Stimulated activated CD4-positive, alpha-beta T cell treated with anti-CD3 and anti-CD28 coated beads, Interleukin-15, amount 100 ng/mL, for 48 hours (primary cell): ENCODE data around the gene PHAX.
"Not testable (repeated sequence)": the region's sequence is repeated elsewhere in the genome, so short reads cannot be mapped to it uniquely, and the experiment has no call there.

ENCODE experiments used
- DNase-seq, 2 donors: peaks; one replicate each; pipeline ENCODE4 v3.0.0-alpha.2; 2020; ENCODE audit warnings: low read depth in 2 of 2

PHAX gene, protein sequence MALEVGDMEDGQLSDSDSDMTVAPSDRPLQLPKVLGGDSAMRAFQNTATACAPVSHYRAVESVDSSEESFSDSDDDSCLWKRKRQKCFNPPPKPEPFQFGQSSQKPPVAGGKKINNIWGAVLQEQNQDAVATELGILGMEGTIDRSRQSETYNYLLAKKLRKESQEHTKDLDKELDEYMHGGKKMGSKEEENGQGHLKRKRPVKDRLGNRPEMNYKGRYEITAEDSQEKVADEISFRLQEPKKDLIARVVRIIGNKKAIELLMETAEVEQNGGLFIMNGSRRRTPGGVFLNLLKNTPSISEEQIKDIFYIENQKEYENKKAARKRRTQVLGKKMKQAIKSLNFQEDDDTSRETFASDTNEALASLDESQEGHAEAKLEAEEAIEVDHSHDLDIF

GRCh38 chr5:126600631-126601511 is at the start of gene PHAX:
PHAX (plus strand) TSS chr5:126600947; CDS start chr5:126600963, 16 bp downstream.
- DNase-seq: peak; percentile 50 to 70

DNA sequence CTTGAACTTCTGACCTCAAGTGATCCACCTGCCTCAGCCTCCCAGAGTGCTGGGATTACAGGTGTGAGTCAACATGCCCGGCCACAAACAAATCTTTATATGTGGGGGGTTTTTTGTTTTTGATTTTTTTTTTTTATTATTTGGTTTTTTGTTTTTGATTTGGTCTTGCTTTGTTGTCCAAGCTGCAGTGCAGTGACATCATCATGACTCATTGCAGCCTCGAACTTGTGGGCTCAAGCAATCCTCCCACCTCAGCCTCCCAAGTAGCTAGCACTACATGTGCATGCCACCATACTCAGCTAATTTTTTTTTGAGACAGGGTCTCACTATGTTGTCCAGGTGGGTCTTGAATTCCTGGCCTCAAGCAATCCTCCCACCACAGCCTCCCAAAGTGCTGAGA is 48.1 kb upstream of the PHAX start:
- DNase-seq: peak in 1 of 2 donors; percentile 4

DNA sequence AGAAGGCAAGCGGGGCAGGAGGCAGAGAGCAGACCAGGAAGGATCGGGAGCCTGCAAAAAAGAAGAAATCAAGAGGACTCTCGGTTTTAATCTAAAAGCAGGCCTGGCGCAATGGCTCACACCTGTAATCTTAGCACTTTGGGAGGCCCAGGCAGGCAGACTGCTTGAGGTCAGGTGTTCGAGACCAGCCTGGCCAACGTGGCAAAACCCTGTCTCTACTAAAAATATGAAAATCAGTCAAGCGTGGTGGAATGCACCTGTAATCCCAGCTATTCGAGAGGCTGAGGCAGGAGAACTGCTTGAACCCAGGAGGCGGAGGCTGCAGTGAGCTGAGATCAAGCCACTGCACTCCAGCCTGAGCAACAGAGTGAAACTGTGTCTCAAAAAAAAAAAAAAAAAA is 45.6 kb upstream of the PHAX start:
- not testable (repeated sequence) for DNase-seq

DNA sequence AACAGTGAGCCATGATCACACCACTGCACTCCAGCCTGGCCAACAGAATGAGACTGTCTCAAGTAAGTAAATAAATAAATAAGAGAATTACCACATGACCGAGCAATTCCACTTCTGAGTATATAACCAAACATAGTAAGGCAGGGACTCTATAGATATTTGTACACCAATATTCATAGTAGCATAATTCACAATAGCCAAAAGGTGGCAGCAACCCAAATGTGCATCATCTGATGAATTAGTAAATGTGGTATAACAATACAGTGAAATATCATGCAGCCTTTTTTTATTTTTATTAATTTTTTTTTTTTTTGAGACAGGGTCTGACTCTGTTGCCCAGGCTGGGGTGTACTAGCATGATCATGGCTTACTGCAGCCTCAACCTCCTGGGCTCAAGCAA is 38.8 kb upstream of the PHAX start:
- no peak for DNase-seq

DNA sequence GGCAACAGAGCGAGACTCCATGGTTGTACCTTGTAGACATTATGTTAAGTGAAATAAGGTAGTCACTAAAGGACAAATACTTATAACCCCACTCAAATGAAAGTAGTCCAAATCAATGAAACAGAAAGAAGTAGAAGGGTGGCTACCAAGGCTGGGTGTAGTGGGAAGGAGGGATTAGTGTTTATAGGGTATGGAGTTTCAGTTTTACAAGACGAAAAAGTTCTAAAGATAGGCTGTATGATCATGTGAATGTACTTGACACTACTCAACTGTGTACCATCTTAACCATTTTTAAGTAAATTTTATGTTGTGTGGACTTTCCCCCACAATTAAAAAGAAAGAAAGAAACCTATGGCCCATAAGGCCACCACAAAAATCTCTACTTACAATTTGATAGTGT is 37.9 kb upstream of the PHAX start:
- DNase-seq: no peak

DNA sequence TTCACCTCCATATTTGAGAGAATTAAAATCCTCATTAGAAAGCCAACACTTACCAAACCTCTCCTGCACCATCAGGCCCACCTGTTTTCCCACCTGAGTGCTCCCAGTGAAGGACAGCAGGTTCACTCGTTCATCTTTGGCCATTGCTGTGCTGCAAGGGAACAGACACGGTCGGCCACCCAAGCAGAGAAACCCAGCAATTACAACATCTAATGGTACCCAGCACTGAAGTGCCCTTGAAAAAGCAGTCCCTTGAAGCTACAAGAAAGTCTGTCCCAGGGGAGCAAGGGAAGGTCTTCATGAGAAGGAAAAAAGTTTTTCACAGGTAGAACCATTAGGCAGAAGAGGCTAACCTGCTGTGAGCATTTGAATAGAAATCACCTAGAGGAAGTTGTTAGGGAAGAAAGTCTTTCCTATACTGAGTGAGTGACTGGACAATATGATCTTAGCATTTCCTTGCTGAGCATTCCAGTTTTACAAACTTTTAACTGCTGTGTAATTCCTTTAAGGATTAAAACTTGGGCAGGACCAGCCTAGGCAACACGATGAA is 32.5 kb upstream of the PHAX start:
- DNase-seq: no peak

GRCh38 chr5:126575644-126576043 is 25.1 kb upstream of the PHAX start:
- DNase-seq: no peak

DNA sequence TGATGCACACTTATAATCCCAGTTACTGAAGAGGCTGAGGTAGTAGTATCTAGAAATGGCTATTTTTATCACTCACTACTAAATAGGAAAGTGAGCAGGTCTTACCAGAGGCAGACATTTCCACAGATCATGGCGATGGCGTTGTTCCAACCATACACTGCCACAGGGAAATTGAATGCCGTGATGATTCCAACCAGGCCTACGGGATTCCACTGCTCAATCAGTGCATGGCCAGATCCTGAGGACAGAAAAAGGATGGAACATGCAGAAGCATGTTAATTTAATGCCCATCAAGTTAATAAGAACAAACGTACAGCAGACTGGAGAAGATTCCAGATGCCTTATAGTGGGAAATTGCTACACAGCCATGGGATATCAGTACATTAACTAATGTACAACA is 23.8 kb upstream of the PHAX start:
- DNase-seq: no peak

- DNase-seq: no peak
Measured at GRCh38 chr5:126577415-126577814, 23.3 kb upstream of the PHAX start.

- DNase-seq: no peak
Measured at GRCh38 chr5:126579716-126580115, 21.0 kb upstream of the PHAX start.

GRCh38 chr5:126583761-126584160 is 17.0 kb upstream of the PHAX start:
- DNase-seq: no peak

DNA sequence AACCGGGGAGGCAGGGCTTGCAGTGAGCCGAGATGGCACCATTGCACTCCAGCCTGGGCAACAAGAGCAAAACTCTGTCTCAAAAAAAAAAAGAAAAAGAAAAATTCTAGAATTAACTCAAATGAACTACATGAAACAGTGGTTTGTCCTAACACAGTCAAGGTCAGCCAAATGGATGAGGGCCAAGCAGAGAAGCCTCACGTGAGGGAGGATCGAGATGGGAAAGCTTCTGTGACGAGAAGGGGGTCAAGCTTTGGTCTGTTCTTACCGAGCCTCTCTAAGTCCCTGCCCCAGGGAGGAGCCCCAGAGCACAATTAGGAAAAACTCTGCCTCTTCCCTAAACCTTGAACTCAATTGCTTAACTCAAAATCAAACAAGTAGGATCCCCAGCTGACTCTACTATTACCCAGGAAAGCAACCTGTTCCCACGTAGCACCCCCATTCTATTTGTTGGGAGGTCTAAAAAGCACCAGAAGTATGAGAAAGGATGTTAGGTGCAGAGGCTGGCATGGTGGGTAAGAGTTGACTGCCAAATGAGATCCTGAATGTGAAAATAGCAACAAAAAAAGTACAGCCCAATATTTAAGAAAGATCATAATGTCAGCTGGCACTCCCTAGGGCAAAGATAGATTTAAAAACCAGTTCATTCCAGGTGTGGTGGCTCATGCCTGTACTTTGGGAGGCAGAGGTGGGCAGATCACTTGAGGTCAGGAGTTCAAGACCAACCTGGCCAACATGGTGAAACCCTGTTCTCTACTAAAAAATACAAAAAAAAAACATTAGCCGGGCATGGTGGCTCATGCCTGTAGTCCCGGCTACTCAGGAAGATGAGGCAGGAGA is 13.0 kb upstream of the PHAX start:
- DNase-seq: no peak

- no peak for DNase-seq
Measured at GRCh38 chr5:126589536-126590297, 11.0 kb upstream of the PHAX start.

DNA sequence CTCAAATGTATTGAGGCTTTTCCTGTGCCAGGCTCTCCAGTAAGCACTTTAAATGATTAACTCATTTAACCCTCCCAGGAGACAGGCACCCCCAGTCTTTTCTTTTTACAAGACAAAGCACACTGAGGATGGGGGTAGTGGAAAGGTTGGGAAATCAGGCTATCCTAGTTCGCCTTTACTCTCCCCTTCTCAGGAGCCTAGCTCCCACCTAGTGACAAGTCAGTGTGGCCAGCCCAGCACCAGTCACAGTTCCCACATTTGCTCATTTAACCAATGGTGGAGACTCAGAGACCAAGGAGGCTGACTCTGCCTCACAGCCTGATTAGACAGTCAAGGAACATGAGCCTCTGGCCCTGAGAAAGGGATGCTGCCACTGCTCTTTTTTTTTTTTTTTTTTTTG is 9.2 kb upstream of the PHAX start:
- DNase-seq: no peak

DNA sequence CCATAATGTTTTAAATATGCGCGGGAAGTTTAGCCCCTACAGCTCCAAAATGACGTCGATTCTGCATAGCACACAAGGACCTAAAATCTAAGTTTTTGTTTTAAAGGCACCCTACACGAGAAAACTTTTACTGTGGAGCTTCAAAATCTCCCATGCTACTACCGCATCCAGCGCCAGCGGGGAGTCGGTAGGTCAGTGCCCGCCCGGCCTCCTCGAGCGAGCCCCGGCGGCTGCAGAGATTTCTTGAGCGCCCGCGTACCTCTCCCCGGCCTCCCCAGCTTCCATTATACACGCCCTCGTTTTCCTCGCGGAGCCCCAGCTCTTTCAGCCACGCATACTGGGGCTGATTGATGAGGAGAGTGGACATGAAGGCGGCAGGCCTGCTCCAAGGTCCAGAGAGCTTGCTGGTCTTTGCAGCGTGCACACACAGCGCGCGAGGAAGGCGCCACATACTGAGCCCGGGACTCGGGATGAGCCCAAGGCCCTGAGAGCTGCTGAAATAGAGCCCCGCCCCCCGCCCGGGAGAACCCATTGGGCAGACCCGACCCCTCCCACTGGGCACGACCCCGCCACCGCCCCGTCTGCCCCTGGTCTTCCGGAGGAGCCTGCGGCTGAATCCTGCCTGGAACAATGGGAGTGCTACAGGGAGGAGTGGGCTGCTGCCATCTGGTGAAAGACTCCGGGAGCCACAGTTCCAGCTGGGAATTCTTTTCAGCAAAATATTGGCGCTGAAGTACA is 5.8 kb upstream of the PHAX start, which contains the start of gene ALDH7A1:
ALDH7A1 (minus strand) TSS at position 472 of the 738 bp plus-strand sequence; CDS start at position 451, 21 bp downstream.
- peak in 1 of 2 donors; percentile 40 for DNase-seq

DNA sequence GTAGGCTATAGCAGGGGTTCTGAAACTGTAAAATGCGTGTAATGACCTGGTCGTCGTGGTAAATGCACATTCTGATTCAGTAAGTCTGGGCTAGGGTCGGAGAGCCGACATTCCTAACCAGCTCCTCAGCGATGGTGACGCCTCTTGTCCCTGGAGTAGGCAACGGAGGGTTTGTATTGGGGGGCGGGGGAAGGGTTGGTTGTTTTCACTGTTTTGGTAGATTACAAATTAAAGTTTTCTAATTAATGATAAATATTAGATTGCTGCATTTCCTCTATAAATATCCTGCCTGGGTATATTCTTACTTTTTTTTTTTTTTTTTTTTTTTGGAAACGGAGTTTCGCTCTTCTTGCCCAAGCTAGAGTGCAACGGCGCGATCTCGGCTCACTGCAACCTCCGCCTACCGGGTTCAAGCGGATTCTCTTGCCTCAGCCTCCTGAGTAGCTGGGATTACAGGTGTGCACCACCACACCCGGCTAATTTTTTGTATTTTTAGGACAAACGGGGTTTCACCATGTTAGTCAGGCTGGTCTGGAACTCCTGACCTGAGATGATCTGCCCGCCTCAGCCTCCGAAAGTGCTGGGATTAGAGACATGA is 5.2 kb upstream of the PHAX start:
- DNase-seq: no peak

DNA sequence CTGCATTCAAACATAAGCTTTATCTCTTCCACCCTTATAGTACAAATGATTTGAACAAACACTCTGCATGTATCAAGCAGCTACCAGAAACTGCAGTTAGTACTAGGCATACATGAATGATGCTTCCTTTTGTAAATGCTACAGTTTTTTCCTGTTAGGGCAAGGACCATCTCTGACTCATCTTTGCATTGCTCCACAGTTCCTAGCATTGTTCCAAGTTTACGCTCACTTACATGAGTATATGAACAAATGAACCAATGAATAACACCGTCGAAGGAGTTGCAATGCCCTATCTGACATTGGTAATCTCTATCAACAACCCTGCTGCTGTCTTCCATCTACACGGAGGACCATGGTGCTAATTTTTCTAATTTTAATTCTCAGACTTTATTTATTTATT is 3.6 kb upstream of the PHAX start:
- DNase-seq: no peak

GRCh38 chr5:126599499-126599898 is 1.2 kb upstream of the PHAX start:
- DNase-seq: no peak

DNA sequence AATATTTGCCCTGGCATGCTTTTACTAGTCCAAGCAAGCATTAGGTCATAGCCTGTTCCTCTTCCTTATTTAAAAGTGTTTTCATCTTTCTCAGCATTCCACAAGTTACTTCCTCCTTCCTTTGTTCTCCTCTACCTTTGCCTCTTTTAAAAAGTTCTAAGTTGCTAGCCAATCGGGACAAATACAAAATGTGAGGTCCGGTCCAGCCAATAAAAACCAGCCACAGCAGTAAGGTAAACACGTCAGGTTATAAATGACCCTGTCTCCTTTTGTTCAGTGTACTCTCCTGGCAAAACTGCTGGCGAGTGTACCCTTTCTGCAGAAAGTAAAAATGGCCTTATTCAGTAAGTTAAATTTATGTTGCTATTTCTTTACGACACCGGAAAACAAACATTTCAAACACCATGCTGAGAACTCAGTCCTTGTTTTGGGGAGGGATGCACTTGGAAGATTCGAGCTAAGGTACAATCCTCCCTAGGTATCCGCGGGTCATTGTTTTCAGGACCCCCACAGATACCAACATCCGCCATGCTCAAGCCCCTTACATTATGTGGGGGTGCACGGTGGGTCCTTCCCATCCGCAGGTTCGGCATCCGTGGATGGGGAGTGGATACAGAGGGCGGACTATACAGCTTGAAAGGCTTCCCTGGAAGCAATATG is 646 bp upstream of the PHAX start:
- DNase-seq: not testable (repeated sequence)
